Natural killer cell (primary cell): ENCODE results near the gene PTGS2. TPM values are rescaled to one million over a fixed set of nuclear protein-coding genes. Genes with fewer than 3 reads are reported as not detected.

ENCODE experiments used
- ATAC-seq, 3 donors: fragments of 150-1000 bp in 2 of 3; fragments of 200-7000 bp in 1 of 3; cut with Tn5 transposase; 1 replicate in 1 of 3; 2 replicates in 2 of 3; pipeline ENCODE4 v1.10.0; 2021; ENCODE audit warnings: mild to moderate bottlenecking in 2 of 3, moderate library complexity in 2 of 3
- DNase-seq, 2 donors: peaks; one replicate each; pipeline versions ENCODE4 v3.0.0 to v3.0.0-alpha.2; 2013 to 2021; ENCODE audit warnings: mixed read lengths in 1 of 2
- H3K27ac ChIP-seq: one replicate; pipeline ENCODE4 v1.5.1; 2013; ENCODE audit warnings: mild to moderate bottlenecking, low read length
- H3K27me3 ChIP-seq: one replicate; pipeline ENCODE4 v1.6.1; 2013; ENCODE audit warnings: low read length; ENCODE audit not compliant: control insufficient read depth, insufficient read depth
- H3K36me3 ChIP-seq: one replicate; pipeline ENCODE4 v1.6.1; 2013; ENCODE audit warnings: low read length; ENCODE audit not compliant: control insufficient read depth, insufficient read depth
- H3K4me1 ChIP-seq: one replicate; pipeline ENCODE4 v1.6.1; 2013; ENCODE audit warnings: low read length; ENCODE audit not compliant: control insufficient read depth, insufficient read depth
- H3K4me3 ChIP-seq: one replicate; pipeline ENCODE4 v1.5.1; 2013; ENCODE audit warnings: low read length
- H3K9me3 ChIP-seq: one replicate; pipeline ENCODE4 v1.6.1; 2013; ENCODE audit warnings: low read length; ENCODE audit not compliant: control insufficient read depth, insufficient read depth
- H3K27ac Mint-ChIP-seq, 2 donors: one replicate each; pipeline ENCODE4 v1.8.0; 2022; ENCODE audit warnings: mild to moderate bottlenecking in 2 of 2, mixed read lengths in 2 of 2, moderate library complexity in 1 of 2
- H3K27me3 Mint-ChIP-seq, 2 donors: one replicate each; pipeline ENCODE4 v1.8.0; 2022; ENCODE audit warnings: low read depth in 2 of 2, mixed read lengths in 2 of 2
- H3K36me3 Mint-ChIP-seq: one replicate; pipeline ENCODE4 v1.8.0; 2022; ENCODE audit warnings: mixed read lengths
- H3K4me1 Mint-ChIP-seq, 2 donors: one replicate each; pipeline ENCODE4 v1.8.0; 2022; ENCODE audit warnings: mixed read lengths in 2 of 2
- H3K4me3 Mint-ChIP-seq: one replicate; pipeline ENCODE4 v1.8.0; 2022; ENCODE audit warnings: mild to moderate bottlenecking, moderate library complexity, mixed read lengths
- H3K9me3 Mint-ChIP-seq, 2 donors: one replicate each; pipeline ENCODE4 v1.8.0; 2022; ENCODE audit warnings: mixed read lengths in 2 of 2
- WGBS: methylation state at CpG from one replicate; pipeline ENCODE4 v1.1.7; 2013; ENCODE audit warnings: missing lambda C conversion rate; ENCODE audit not compliant: insufficient coverage; 5-methylcytosine and 5-hydroxymethylcytosine counted together
- intact Hi-C: fragments of 100-400 bp; cut with micrococcal nuclease; formaldehyde crosslinking; loops from one replicate; pipeline ENCODE4 v1.14.2; 2022
- total RNA-seq, 4 donors: library from RNA; stranded (reverse); fragments of 120-200 nt in 1 of 4; gene quantifications; one replicate each; pipeline versions ENCODE4 v1.2.3 to v1.2.4, GENCODE V29; 2013 to 2022
- TF ChIP-seq, protein P1 (sequence below): fragments of 200-600 bp; IDR thresholded peaks from one replicate; pipeline ENCODE4 v1.8.0; 2022; ENCODE audit warnings: antibody characterized with exemption

The PTGS2 gene
- 10 to 100 TPM in 1 of 3 donors, 1 to 10 TPM in 2; 4.0 to 32.8 (median 6.9) TPM for total RNA-seq
- total RNA-seq (2013), result 2.6 TPM

DNA sequence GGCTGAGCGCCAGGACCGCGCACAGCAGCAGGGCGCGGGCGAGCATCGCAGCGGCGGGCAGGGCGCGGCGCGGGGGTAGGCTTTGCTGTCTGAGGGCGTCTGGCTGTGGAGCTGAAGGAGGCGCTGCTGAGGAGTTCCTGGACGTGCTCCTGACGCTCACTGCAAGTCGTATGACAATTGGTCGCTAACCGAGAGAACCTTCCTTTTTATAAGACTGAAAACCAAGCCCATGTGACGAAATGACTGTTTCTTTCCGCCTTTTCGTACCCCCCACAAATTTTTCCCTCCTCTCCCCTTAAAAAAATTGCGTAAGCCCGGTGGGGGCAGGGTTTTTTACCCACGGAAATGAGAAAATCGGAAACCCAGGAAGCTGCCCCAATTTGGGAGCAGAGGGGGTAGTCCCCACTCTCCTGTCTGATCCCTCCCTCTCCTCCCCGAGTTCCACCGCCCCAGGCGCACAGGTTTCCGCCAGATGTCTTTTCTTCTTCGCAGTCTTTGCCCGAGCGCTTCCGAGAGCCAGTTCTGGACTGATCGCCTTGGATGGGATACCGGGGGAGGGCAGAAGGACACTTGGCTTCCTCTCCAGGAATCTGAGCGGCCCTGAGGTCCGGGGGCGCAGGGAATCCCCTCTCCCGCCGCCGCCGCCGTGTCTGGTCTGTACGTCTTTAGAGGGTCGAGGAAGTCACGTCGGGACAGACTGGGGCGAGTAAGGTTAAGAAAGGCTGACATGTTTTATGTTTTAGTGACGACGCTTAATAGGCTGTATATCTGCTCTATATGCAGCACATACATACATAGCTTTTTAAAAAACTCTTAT, at the start of gene PTGS2:
TSS of gene PTGS2 (minus strand) at position 179 of the 817 bp plus-strand sequence. CDS start at position 46, 133 bp downstream.
- Histone ChIP-seq H3K4me3 (peak within 1 kb of the TSS; percentile 47), H3K4me1 (peaks cover 9% of the 10 kb centered on the region), H3K27ac (peak within 1 kb of the TSS; percentile 3), H3K27me3 (peaks cover 13% of the 10 kb centered on the region), H3K36me3 (no peaks in the 10 kb centered on the region), H3K9me3 (no peaks in the 10 kb centered on the region)
- peak within 1 kb of the TSS; percentile 32 to 55 for H3K27ac Mint-ChIP-seq
- H3K36me3 Mint-ChIP-seq, result no peaks in the 10 kb centered on the region
- no peaks in the 10 kb centered on the region for H3K9me3 Mint-ChIP-seq
- TF ChIP-seq, protein P1, sequence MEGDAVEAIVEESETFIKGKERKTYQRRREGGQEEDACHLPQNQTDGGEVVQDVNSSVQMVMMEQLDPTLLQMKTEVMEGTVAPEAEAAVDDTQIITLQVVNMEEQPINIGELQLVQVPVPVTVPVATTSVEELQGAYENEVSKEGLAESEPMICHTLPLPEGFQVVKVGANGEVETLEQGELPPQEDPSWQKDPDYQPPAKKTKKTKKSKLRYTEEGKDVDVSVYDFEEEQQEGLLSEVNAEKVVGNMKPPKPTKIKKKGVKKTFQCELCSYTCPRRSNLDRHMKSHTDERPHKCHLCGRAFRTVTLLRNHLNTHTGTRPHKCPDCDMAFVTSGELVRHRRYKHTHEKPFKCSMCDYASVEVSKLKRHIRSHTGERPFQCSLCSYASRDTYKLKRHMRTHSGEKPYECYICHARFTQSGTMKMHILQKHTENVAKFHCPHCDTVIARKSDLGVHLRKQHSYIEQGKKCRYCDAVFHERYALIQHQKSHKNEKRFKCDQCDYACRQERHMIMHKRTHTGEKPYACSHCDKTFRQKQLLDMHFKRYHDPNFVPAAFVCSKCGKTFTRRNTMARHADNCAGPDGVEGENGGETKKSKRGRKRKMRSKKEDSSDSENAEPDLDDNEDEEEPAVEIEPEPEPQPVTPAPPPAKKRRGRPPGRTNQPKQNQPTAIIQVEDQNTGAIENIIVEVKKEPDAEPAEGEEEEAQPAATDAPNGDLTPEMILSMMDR, result no peak
- H3K27me3 Mint-ChIP-seq, result peaks cover 18 to 26% of the 10 kb centered on the region in 2 donors
- H3K4me3 Mint-ChIP-seq, result peak within 1 kb of the TSS; percentile 82
- WGBS, result under 1% methylated on average over 47 of the region's 52 CpGs
- ATAC-seq (peak; percentile 91 to 93 (median 91)), DNase-seq (peak; percentile 15 to 33)
- intact Hi-C loops, result no loop called here
- peaks cover 5 to 18% of the 10 kb centered on the region in 2 donors for H3K4me1 Mint-ChIP-seq

DNA sequence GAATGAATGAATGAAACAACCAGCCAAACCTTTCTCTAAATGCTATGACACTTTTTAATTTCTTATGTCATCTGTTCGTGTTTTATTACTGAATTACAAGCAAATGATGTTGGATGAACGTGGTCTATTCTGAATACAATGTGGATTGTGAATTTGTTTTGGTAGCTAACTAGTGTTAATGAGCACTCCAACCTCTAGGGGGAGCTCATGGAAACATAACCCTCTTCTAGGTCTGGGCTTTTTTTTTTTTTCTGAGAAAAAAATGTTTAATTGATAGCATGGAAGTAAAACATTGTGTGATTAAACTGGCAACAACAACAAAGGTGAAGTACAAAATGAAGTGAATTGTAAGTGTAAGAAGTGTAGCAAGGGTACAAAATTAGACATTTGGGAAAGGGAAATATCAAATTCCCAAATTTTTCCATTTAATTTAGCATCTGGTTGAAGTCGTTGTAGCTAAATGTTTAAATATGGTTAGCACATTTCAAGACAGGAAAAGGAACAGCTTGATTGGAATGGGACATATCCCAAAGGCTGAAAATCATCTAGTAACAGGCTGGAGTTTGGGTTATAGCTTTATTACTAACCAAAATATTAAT, 42.6 kb upstream of the PTGS2 start:
- peak in 1 of 2 donors; percentile 23 for DNase-seq
- no peak overlapping the region for H3K4me3 Mint-ChIP-seq
- Histone ChIP-seq H3K27me3 (no peaks in the 10 kb centered on the region), H3K36me3 (no peaks in the 10 kb centered on the region), H3K4me1 (no peaks in the 10 kb centered on the region), H3K9me3 (no peaks in the 10 kb centered on the region), H3K4me3 (no peak overlapping the region), H3K27ac (no peak overlapping the region)
- intact Hi-C loops, result no loop called here
- no peak for ATAC-seq
- H3K9me3 Mint-ChIP-seq, result peaks cover 0 to 2% of the 10 kb centered on the region in 2 donors
- no peak overlapping the region for H3K27ac Mint-ChIP-seq
- no peaks in the 10 kb centered on the region for H3K27me3 Mint-ChIP-seq
- H3K4me1 Mint-ChIP-seq, result no peaks in the 10 kb centered on the region
- WGBS, result 60% methylated on average over 2 of the region's 3 CpGs
- TF ChIP-seq, protein P1, result peak; percentile 20
- H3K36me3 Mint-ChIP-seq, result no peaks in the 10 kb centered on the region

DNA sequence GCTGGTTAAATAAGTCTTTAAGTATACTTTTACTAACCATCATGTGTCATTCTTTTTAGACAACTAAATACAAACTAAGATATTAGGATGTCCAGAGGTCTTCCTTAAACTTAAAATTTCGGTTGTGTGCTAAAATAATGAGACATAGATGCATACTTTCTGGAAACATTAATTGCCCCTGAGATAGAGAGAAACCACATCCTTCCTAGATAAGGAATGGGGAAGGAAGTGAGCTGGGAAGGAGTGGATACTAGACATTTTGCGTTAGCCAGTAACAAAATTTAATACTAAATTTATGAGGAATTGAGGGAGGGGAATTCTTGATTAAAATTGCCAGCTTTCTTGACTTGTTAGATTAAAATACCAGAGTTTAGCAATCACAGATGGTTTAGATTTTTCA, 37.1 kb upstream of the PTGS2 start:
- no peak for ATAC-seq
- TF ChIP-seq, protein P1, result no peak
- no peaks in the 10 kb centered on the region for H3K36me3 Mint-ChIP-seq

More for the DNA sequence above, 37.1 kb upstream of the PTGS2 start:
- Histone ChIP-seq H3K9me3 (no peaks in the 10 kb centered on the region), H3K36me3 (no peaks in the 10 kb centered on the region), H3K4me3 (no peak overlapping the region), H3K4me1 (no peaks in the 10 kb centered on the region), H3K27me3 (no peaks in the 10 kb centered on the region), H3K27ac (no peak overlapping the region)
- H3K4me3 Mint-ChIP-seq, result no peak overlapping the region
- no peak for DNase-seq
- H3K4me1 Mint-ChIP-seq, result no peaks in the 10 kb centered on the region
- intact Hi-C loops, result no loop called here
- 29% methylated on average over 1 of the region's 2 CpGs for WGBS
- H3K27me3 Mint-ChIP-seq, result peaks cover 0 to 2% of the 10 kb centered on the region in 2 donors
- H3K9me3 Mint-ChIP-seq, result peaks cover 4 to 5% of the 10 kb centered on the region in 2 donors
- H3K27ac Mint-ChIP-seq, result no peak overlapping the region
